WERI-Rb-1 (cell line): ENCODE data around the gene ALPI.

ENCODE experiments used
- DNase-seq: peaks from one replicate; pipeline ENCODE4 v3.0.0-alpha.2; 2020
- H3K27ac ChIP-seq: fragments of 250-450 bp; sonication (Bioruptor Pico); 2 replicates; pipeline ENCODE4 v1.5.1; 2020; ENCODE audit warnings: mild to moderate bottlenecking, moderate library complexity
- H3K27me3 ChIP-seq: fragments of 250-450 bp; sonication (Bioruptor Pico); 2 replicates; pipeline ENCODE4 v1.5.1; 2021; ENCODE audit warnings: mild to moderate bottlenecking, low read depth, moderate library complexity; ENCODE audit not compliant: insufficient read depth, severe bottlenecking
- H3K36me3 ChIP-seq: fragments of 250-450 bp; sonication (Bioruptor Pico); 2 replicates; pipeline ENCODE4 v1.5.1; 2020; ENCODE audit warnings: mild to moderate bottlenecking, moderate library complexity
- H3K4me3 ChIP-seq: 2 replicates; pipeline ENCODE4 v1.5.1; 2011; ENCODE audit warnings: low read depth, mild to moderate bottlenecking, control low read depth, low read length
- H3K9me3 ChIP-seq: fragments of 250-450 bp; sonication (Bioruptor Pico); 2 replicates; pipeline ENCODE4 v1.5.1; 2021; ENCODE audit warnings: mild to moderate bottlenecking, moderate library complexity; ENCODE audit not compliant: severe bottlenecking
- CTCF ChIP-seq: IDR thresholded peaks from 2 replicates; pipeline ENCODE4 v1.5.1; 2011; ENCODE audit warnings: low read depth, mild to moderate bottlenecking, control low read depth, inconsistent platforms, low read length

Gene ALPI

DNA sequence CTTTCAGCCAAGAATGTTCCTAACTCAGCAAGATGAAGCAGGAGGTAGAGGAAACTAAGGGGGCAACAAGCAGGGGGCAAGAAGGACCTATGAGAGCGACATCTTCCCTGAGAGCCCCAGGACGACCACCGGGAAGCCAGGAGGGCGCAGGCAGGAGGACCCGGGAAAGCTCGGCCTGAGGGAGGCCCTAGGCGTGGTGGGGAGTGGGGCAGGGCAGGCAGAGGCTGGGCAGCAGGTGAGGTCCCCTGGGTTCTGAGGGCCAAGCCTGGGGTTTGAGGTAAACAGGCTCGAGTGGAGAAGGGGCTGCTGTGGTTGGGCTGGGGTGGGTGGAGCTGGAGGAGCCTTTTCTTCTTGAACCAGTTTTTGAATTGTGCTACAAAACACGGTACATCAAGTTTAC, 1.3 kb upstream of the ALPI start:
- no peak for TF ChIP-seq CTCF
- DNase-seq, result no peak
- Histone ChIP-seq H3K27ac (no peak overlapping the region), H3K9me3 (no peaks in the 10 kb centered on the region), H3K36me3 (no peaks in the 10 kb centered on the region), H3K4me3 (no peak overlapping the region), H3K27me3 (no peaks in the 10 kb centered on the region)

DNA sequence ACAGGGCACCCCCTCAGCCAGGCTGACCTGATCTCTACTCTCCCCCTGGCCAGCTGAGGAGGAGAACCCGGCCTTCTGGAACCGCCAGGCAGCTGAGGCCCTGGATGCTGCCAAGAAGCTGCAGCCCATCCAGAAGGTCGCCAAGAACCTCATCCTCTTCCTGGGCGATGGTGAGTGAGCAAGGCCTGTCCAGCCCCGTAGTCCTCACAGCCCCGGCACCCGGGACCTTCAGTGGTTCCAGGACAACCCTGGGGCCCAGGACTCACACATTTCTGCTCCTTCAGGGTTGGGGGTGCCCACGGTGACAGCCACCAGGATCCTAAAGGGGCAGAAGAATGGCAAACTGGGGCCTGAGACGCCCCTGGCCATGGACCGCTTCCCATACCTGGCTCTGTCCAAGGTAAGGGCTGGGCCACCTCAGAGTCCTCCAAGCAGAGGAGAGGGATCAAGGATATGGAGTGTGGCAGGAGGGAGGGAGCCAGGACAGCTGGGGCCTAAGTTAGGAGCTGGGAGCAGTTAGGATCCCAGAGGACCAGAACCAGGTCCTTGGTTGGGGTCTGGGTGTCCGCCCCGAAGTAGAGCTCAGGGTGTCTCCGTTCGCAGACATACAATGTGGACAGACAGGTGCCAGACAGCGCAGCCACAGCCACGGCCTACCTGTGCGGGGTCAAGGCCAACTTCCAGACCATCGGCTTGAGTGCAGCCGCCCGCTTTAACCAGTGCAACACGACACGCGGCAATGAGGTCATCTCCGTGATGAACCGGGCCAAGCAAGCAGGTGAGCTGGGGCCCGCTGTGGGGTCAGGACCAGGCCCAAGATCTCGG, 555 bp downstream of the ALPI start:
- no peak for TF ChIP-seq CTCF
- Histone ChIP-seq H3K36me3 (no peaks in the 10 kb centered on the region), H3K9me3 (no peaks in the 10 kb centered on the region), H3K27me3 (no peaks in the 10 kb centered on the region), H3K4me3 (no peak overlapping the region), H3K27ac (no peak overlapping the region)
- peak; percentile 4 for DNase-seq

GRCh38 chr2:232457121-232458011, 1.4 kb downstream of the ALPI start:
- peak; percentile 4 for DNase-seq
- Histone ChIP-seq H3K27ac (no peak overlapping the region), H3K36me3 (no peaks in the 10 kb centered on the region), H3K27me3 (no peaks in the 10 kb centered on the region), H3K9me3 (no peaks in the 10 kb centered on the region), H3K4me3 (no peak overlapping the region)
- no peak for TF ChIP-seq CTCF

GRCh38 chr2:232458051-232458660, 2.2 kb downstream of the ALPI start:
- no peak for TF ChIP-seq CTCF
- no peak for DNase-seq
- Histone ChIP-seq H3K27me3 (no peaks in the 10 kb centered on the region), H3K4me3 (no peak overlapping the region), H3K9me3 (no peaks in the 10 kb centered on the region), H3K36me3 (no peaks in the 10 kb centered on the region), H3K27ac (no peak overlapping the region)

GRCh38 chr2:232458661-232459418, 2.9 kb downstream of the ALPI start:
- Histone ChIP-seq H3K4me3 (no peak overlapping the region), H3K27me3 (no peaks in the 10 kb centered on the region), H3K36me3 (no peaks in the 10 kb centered on the region), H3K9me3 (no peaks in the 10 kb centered on the region), H3K27ac (no peak overlapping the region)
- no peak for TF ChIP-seq CTCF
- DNase-seq, result peak; percentile 4
